ENCODE results near the gene MOV10. TPM values are rescaled to one million over a fixed set of nuclear protein-coding genes. Genes with fewer than 3 reads are reported as not detected.

The MOV10 gene
- polyA plus RNA-seq, 1 donor (not counting 4 experiments of a cell fraction or from before 2014, with no cell fraction given), result 28.6 TPM

GRCh38 chr1:112626193-112626592 lies 48.3 kb upstream of the MOV10 start:
- Histone ChIP-seq H3K4me2 (ENCODE audit: control insufficient read depth, extremely low read depth, insufficient read depth, low read depth, low read length) (no peak overlapping the region), H4K20me1 (ENCODE audit: control insufficient read depth, extremely low read depth, insufficient read depth, low read length) (peaks cover 20% of the 10 kb centered on the region), H3K79me2 (ENCODE audit: control insufficient read depth, insufficient read depth, low read length) (peaks cover 91% of the 10 kb centered on the region), H3K27ac (ENCODE audit: control insufficient read depth, insufficient read depth, low read length) (no peak overlapping the region), H3K27me3 (ENCODE audit: control insufficient read depth, extremely low read depth, insufficient read depth, low read length) (no peaks in the 10 kb centered on the region), H3K4me1 (ENCODE audit: control insufficient read depth, extremely low read depth, insufficient read depth, low read length) (peaks cover 31% of the 10 kb centered on the region), H3K9me1 (ENCODE audit: control insufficient read depth, extremely low read depth, insufficient read depth, low read length) (peaks cover 5% of the 10 kb centered on the region), H3K9me3 (ENCODE audit: control insufficient read depth, low read depth, low read length) (no peaks in the 10 kb centered on the region), H2AFZ (ENCODE audit: control insufficient read depth, low read length) (no peak overlapping the region), H3K36me3 (ENCODE audit: control insufficient read depth in 2 of 2, extremely low read depth in 1 of 2, insufficient read depth in 2 of 2, low read length in 2 of 2) (peaks cover 3 to 19% of the 10 kb centered on the region in 2 experiments), H3K4me3 (ENCODE audit: control insufficient read depth in 2 of 3, extremely low read depth in 1 of 3, insufficient read depth in 2 of 3, low read depth in 1 of 3, low read length in 3 of 3) (no peak overlapping the region), H3K9ac (ENCODE audit: control insufficient read depth, extremely low read depth, insufficient read depth, low read length) (no peak overlapping the region)
- dilution Hi-C loops (cut with MboI; ENCODE audit: extremely low pct_ligation_motif_present, low sequenced_read_pairs), result no loop called here
- no peak for FAIRE-seq
- DNase-seq (ENCODE audit: low read depth, low spot score), result no peak
- TF ChIP-seq CTCF (optimal IDR thresholded peaks at IDR 0.05 in 1 of 3, IDR thresholded peaks at IDR 0.05 in 1 of 3, conservative IDR thresholded peaks at IDR 0.05 in 1 of 3; ENCODE audit: extremely low read depth in 1 of 3, insufficient read depth in 2 of 3, low read length in 3 of 3) (no peak), EZH2 (IDR thresholded peaks at IDR 0.05; ENCODE audit: low read length) (no peak)

GRCh38 chr1:112626887-112627286 lies 47.6 kb upstream of the MOV10 start:
- Histone ChIP-seq H3K27me3 (ENCODE audit: control insufficient read depth, extremely low read depth, insufficient read depth, low read length) (no peaks in the 10 kb centered on the region), H3K9ac (ENCODE audit: control insufficient read depth, extremely low read depth, insufficient read depth, low read length) (no peak overlapping the region), H3K79me2 (ENCODE audit: control insufficient read depth, insufficient read depth, low read length) (peaks cover 91% of the 10 kb centered on the region), H3K4me2 (ENCODE audit: control insufficient read depth, extremely low read depth, insufficient read depth, low read depth, low read length) (peak overlapping the region; percentile 76), H3K27ac (ENCODE audit: control insufficient read depth, insufficient read depth, low read length) (peak overlapping the region; percentile 11), H3K4me1 (ENCODE audit: control insufficient read depth, extremely low read depth, insufficient read depth, low read length) (peaks cover 24% of the 10 kb centered on the region), H4K20me1 (ENCODE audit: control insufficient read depth, extremely low read depth, insufficient read depth, low read length) (peaks cover 26% of the 10 kb centered on the region), H3K9me1 (ENCODE audit: control insufficient read depth, extremely low read depth, insufficient read depth, low read length) (peaks cover 5% of the 10 kb centered on the region), H3K4me3 (ENCODE audit: control insufficient read depth in 2 of 3, extremely low read depth in 1 of 3, insufficient read depth in 2 of 3, low read depth in 1 of 3, low read length in 3 of 3) (peak overlapping the region in 1 of 3 experiments; percentile 18), H2AFZ (ENCODE audit: control insufficient read depth, low read length) (no peak overlapping the region), H3K36me3 (ENCODE audit: control insufficient read depth in 2 of 2, extremely low read depth in 1 of 2, insufficient read depth in 2 of 2, low read length in 2 of 2) (peaks cover 3 to 22% of the 10 kb centered on the region in 2 experiments), H3K9me3 (ENCODE audit: control insufficient read depth, low read depth, low read length) (no peaks in the 10 kb centered on the region)
- DNase-seq (ENCODE audit: low read depth, low spot score) (no peak), FAIRE-seq (no peak)
- dilution Hi-C loops (cut with MboI; ENCODE audit: extremely low pct_ligation_motif_present, low sequenced_read_pairs), result no loop called here
- TF ChIP-seq EZH2 (IDR thresholded peaks at IDR 0.05; ENCODE audit: low read length) (no peak), CTCF (optimal IDR thresholded peaks at IDR 0.05 in 1 of 3, IDR thresholded peaks at IDR 0.05 in 1 of 3, conservative IDR thresholded peaks at IDR 0.05 in 1 of 3; ENCODE audit: extremely low read depth in 1 of 3, insufficient read depth in 2 of 3, low read length in 3 of 3) (no peak)
